ENCODE measurements around the gene KRT6C. TPM values are rescaled to one million over a fixed set of nuclear protein-coding genes. Genes with fewer than 3 reads are reported as not detected.
A peak's percentile ranks its signal among the peaks of the same experiment; 100 is the strongest.

The KRT6C gene
- total RNA-seq = not detected in 2 replicates
- long read RNA-seq = 0 reads

- peaks cover 7% of the 10 kb centered on the region for H3K9me3 Mint-ChIP-seq
- no peak for TF ChIP-seq CTCF (conservative IDR thresholded peaks at IDR 0.05)
- no peak within 1 kb of the TSS for H3K4me3 Mint-ChIP-seq
- H3K4me1 Mint-ChIP-seq = no peaks in the 10 kb centered on the region
- H3K27ac Mint-ChIP-seq (ENCODE audit: unreplicated experiment) = peak within 1 kb of the TSS; percentile 28
- H3K36me3 Mint-ChIP-seq (ENCODE audit: low read depth) = no peaks in the 10 kb centered on the region
- no peak for DNase-seq (ENCODE audit: low read depth, low spot score)
- H3K27me3 Mint-ChIP-seq (ENCODE audit: low read depth) = peaks cover 16% of the 10 kb centered on the region
Observed at GRCh38 chr12:52473768-52474167, at the start of gene KRT6C. TSS of gene KRT6C (minus strand) at chr12:52473805. CDS start at chr12:52473737, 68 bp downstream.

DNA sequence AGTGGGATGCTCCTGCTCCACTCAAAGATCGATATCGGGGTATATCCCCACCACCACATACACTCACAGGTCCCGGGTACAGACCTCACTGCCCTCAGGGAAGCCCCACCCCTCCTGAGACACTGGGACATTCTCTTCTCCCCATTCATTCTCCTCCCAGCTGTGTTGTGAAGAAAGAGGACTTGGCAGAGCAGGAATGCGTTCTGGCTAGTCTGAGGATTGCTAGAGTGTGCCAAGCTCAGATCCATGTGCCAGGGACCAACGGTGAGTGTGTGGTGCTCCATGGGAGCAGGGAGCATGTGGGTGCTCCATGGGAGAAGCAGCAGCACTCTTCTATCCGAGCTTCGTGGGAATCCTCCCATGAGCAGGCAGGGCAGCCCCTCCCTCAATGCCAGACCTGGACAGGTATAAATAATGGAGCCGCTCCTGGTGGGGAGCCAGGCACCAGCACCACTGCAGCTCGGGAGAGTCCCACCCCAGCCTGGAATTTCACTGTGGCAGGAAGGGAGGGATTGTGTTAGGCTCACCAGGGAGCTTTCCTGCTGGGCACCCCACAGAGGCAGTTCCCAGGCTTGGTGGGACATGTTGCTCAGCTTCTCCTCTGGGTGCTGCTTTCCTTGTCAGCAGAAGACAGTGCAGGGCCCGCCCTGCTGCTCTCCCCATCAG, 48.9 kb upstream of the KRT6C start:
- Mint-ChIP-seq H3K4me1 (no peaks in the 10 kb centered on the region), H3K27me3 (ENCODE audit: low read depth) (peaks cover 12% of the 10 kb centered on the region), H3K4me3 (no peak overlapping the region), H3K36me3 (ENCODE audit: low read depth) (no peaks in the 10 kb centered on the region), H3K27ac (ENCODE audit: unreplicated experiment) (no peak overlapping the region), H3K9me3 (no peaks in the 10 kb centered on the region)
- no peak for TF ChIP-seq CTCF (conservative IDR thresholded peaks at IDR 0.05)
- DNase-seq (ENCODE audit: low read depth, low spot score) = no peak

GRCh38 chr12:52521568-52522266, 48.1 kb upstream of the KRT6C start:
- H3K4me1 Mint-ChIP-seq = no peaks in the 10 kb centered on the region
- no peaks in the 10 kb centered on the region for H3K36me3 Mint-ChIP-seq (ENCODE audit: low read depth)
- no peaks in the 10 kb centered on the region for H3K9me3 Mint-ChIP-seq
- H3K4me3 Mint-ChIP-seq = no peak overlapping the region
- DNase-seq (ENCODE audit: low read depth, low spot score) = no peak
- no peak for TF ChIP-seq CTCF (conservative IDR thresholded peaks at IDR 0.05)
- H3K27me3 Mint-ChIP-seq (ENCODE audit: low read depth) = peaks cover 12% of the 10 kb centered on the region
- no peak overlapping the region for H3K27ac Mint-ChIP-seq (ENCODE audit: unreplicated experiment)

DNA sequence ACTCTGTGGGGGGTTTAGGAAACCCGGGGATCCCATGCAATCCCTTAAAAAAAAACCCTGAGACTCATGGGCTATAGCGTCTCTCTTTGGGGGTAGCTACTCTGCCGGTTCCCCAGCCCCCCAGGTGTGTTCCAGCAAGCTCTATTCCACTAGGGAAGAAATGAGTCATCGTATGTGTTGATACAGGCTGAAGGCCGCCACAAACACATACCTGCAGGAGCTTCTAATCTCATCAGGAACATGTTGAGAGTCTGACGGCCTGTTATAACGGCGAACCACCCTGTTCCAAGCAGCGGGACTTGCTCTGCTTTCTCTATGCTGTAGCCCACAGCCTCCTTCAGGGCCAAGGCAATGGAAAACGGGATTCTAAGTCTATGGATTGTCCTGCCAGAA, 47.6 kb upstream of the KRT6C start:
- H3K9me3 Mint-ChIP-seq = no peaks in the 10 kb centered on the region
- no peaks in the 10 kb centered on the region for H3K4me1 Mint-ChIP-seq
- no peak for TF ChIP-seq CTCF (conservative IDR thresholded peaks at IDR 0.05)
- H3K27me3 Mint-ChIP-seq (ENCODE audit: low read depth) = peaks cover 12% of the 10 kb centered on the region
- no peak overlapping the region for H3K4me3 Mint-ChIP-seq
- no peaks in the 10 kb centered on the region for H3K36me3 Mint-ChIP-seq (ENCODE audit: low read depth)
- no peak overlapping the region for H3K27ac Mint-ChIP-seq (ENCODE audit: unreplicated experiment)
- no peak for DNase-seq (ENCODE audit: low read depth, low spot score)

GRCh38 chr12:52519826-52520662, 46.4 kb upstream of the KRT6C start, which contains the start of gene KRT5:
TSS of gene KRT5 (minus strand) at chr12:52520394. CDS start at chr12:52520296, 98 bp downstream.
- Mint-ChIP-seq H3K9me3 (no peaks in the 10 kb centered on the region), H3K4me1 (no peaks in the 10 kb centered on the region), H3K4me3 (no peak within 1 kb of the TSS), H3K27ac (ENCODE audit: unreplicated experiment) (no peak within 1 kb of the TSS), H3K36me3 (ENCODE audit: low read depth) (no peaks in the 10 kb centered on the region), H3K27me3 (ENCODE audit: low read depth) (peaks cover 12% of the 10 kb centered on the region)
- DNase-seq (ENCODE audit: low read depth, low spot score) = no peak
- no peak for TF ChIP-seq CTCF (conservative IDR thresholded peaks at IDR 0.05)

All from neural crest cell (in vitro differentiated cells).